GM18502 (cell line): ENCODE data around the gene ZNF662.

Source experiments
- ATAC-seq: cut with Tn5 transposase; IDR thresholded peaks from one replicate; pipeline ENCODE4 v1.9.1; 2021; ENCODE audit warnings: mild to moderate bottlenecking; ENCODE audit not compliant: unreplicated experiment, poor library complexity

The ZNF662 gene

GRCh38 chr3:42886294-42886822 lies 19.6 kb upstream of the ZNF662 start:
- no peak for ATAC-seq

GRCh38 chr3:42887084-42887483 lies 18.9 kb upstream of the ZNF662 start:
- ATAC-seq: no peak

GRCh38 chr3:42891042-42891441 lies 14.9 kb upstream of the ZNF662 start:
- no peak for ATAC-seq

GRCh38 chr3:42892169-42892568 lies 13.8 kb upstream of the ZNF662 start:
- no peak for ATAC-seq

DNA sequence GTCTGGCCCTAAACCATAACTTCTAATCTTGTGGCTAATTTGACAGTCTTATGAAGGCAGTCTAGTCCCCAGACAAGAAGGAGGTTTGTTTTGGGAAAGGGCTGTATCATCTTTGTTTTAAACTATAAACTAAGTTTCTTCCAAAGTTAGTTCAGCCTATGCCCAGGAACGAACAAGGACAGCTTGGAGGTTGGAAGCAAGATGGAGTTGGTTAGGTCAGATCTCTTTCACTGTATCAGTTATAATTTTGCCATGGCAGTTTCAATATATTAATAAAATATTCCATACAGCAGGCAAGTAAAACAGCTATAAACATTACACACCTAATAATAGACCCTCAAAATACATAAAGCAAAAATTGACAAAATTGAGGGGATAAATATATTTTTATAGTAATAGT lies 13.1 kb upstream of the ZNF662 start:
- no peak for ATAC-seq

- no peak for ATAC-seq
Observed at GRCh38 chr3:42894698-42895579, 11.0 kb upstream of the ZNF662 start.

GRCh38 chr3:42895580-42895868 lies 10.4 kb upstream of the ZNF662 start:
- no peak for ATAC-seq

GRCh38 chr3:42898896-42899675 lies 6.9 kb upstream of the ZNF662 start:
- no peak for ATAC-seq

DNA sequence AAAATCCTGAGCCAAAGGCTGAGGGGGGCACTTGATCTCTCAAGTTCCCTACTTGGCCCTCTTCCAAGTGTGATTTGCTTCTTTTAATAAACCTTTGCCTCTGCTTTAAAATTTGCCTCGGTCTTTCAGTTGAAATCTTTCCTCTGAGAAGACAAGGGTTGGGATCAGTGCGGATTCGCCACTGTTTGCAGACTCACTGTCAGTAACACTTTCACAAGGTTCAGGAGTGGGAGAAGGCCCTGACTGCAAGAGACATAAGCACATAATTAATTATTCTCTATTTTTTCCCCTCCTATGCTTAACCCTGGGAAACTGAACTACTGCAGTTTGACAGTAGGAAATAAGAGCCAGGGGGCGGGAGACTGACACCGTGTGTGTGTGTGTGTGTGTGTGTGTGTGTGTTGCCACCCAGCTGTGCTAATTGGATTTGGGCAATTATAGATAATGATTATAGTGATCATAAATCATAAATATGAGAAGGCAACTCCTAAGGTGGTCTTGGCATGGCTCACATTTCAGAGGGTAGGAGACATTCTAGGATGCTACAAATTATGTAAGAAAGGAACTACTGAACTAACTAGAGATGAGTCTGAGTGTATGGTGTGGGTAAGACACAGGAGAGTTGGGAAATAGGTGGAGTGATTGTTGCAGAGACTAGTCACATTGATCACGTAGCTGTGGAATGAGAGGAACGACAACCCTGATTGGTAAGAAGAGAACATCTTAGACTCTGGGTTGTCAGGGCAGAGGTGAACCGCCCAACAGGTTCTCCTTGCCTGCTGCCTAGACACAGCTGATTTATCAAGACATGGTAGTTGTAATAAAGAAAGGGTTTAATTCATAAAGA lies 5.5 kb upstream of the ZNF662 start:
- no peak for ATAC-seq

DNA sequence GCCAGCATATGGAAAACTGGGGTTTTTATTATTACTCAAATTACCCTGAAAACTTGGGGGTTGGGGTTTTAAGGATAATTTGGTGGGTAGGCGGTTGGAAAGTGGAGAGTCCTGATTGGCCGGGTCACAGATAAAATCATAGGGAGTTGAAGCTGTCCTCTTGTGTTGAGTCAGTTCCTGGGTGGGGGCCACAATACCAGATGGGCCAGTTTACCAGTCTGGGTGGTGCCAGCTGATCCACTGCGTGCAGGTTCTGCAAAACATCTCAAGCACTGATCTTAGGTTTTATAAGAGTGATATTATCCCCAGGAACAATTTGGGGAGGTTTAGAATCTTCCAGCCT lies 4.9 kb upstream of the ZNF662 start:
- ATAC-seq: no peak

DNA sequence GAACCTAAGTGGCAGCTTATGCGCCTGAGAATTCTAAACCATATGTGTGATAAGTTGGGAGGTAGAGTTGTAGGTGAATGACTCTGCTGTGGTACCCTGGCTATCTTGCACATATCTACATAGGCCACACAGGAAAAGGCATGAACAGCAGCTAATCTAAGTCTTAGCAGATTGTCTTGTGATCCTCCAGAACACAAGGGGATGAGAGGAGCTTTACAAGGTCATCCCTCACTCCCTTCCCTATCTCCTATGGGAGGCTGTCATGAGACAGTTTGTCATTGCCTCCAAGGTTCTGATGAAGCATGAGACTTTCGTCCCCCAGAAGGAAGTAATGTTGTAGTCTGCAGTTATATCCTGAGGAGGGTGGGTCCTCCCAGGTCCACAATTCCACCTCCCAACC lies 3.7 kb upstream of the ZNF662 start:
- no peak for ATAC-seq

- ATAC-seq: no peak
Observed at GRCh38 chr3:42904076-42904475, 1.9 kb upstream of the ZNF662 start.

GRCh38 chr3:42905740-42906069 lies 237 bp upstream of the ZNF662 start:
- no peak for ATAC-seq

- no peak for ATAC-seq
Observed at GRCh38 chr3:42906848-42907183, 874 bp downstream of the ZNF662 start.

DNA sequence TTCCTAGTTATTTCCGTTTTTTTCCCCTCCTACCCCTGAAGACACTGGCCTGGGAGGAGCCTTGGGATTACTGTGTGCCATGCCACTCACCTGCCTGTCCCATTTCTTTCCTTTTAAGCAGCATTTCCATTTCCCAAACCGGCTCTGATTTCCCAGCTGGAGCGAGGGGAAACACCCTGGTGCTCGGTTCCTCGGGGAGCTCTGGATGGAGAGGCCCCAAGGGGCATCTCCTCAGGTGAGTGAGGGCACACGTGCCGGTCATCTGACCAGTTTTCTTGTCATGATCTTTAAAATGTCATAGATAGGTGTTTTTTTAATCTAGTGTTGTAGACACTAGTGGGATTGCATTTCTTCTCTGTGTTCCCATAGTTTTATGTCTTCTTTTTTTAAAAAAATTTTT lies 2.7 kb downstream of the ZNF662 start:
- ATAC-seq: no peak

DNA sequence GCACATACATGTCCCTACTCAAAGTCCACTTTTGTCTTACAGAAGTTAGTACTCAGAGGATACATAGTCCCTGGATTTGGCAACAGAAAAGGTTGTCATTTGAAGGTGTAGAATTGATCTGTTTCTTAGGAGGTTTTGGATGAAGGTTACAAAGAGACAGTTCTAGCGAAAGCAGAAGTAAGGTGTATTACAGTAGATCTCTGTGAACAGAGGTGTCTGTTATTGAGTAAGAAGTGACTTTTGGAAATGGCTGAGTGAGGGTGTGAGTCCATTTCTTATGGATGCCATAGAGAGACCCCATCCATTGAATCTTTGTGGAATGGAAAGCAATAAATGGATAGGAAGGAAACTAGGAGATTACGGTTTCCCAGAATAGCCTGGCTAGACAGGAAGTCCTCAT lies 5.6 kb downstream of the ZNF662 start:
- no peak for ATAC-seq

GRCh38 chr3:42914771-42915515 lies 9.0 kb downstream of the ZNF662 start:
- no peak for ATAC-seq

DNA sequence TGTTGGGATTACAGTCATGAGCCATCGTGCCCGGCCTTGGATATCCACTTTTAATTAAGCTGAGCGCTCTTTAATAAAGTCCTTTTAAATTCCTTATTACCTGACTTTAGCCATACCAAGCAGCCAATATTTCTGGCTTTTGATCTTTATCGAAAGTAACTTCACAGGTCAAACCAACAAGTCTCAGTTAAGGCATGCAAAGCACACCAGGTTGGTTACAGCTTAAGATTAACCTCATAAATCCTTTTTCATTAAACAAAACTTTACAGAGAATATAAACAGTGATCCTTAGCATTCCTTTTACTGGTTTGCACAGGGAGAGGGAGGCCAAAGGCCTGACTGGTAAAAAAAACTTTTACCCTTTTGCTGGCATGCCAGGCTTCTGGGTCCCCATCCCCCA lies 17.7 kb downstream of the ZNF662 start:
- no peak for ATAC-seq

DNA sequence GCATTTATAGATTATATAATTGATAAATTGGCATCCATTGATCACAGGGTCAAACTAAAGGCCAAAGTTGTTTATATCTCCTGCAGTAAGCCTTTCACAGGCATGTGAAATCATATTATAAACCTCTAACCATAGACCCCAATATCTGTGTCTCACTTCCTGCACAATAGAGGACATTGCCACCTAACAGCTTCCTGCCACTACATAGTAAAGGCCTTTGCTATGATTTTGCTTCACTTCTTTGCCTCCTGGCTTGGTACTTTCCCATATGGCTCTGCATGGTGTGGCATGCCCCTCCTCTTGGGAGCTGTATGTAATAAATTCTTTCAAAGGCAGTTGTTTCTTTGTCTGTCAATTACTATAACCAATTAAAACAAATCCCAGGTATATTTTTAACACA lies 20.4 kb downstream of the ZNF662 start:
- ATAC-seq: no peak

DNA sequence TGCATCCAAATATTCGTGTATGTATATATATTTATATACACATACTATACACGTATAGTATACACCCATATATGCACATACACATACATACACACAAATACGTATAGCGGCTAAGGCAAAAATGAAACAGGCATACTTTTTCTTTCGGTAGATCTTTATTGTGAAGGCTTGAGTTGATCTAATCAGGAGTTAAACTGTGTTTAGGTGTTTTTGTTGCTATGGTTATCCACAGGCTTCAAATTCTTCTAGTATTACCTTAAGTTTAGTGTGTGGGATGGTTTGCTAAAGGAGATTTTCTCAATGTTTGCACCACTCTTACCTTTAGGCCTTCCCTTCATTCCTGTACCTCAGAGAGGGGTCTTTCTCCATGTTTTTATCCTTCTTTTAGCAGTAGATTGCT lies 28.2 kb downstream of the ZNF662 start:
- no peak for ATAC-seq
